ENCODE data around the gene MRPL40. TPM values are rescaled to one million over a fixed set of nuclear protein-coding genes. Genes with fewer than 3 reads are reported as not detected.

The MRPL40 gene
- total and polyA plus RNA-seq, 2 of the 13 experiments (the other 11 are each of a cell fraction or from before 2014, with no cell fraction given): 42.7 to 79.7 TPM

GRCh38 chr22:19430890-19431541, 1.3 kb upstream of the MRPL40 start (continued):
- TF ChIP-seq NFAT5 (CRISPR knock-in tag; IDR thresholded peaks at IDR 0.05) (0 out of 2 replicates have a peak, but pooled peaks have one; percentile 57), ZNF768 (CRISPR knock-in tag; IDR thresholded peaks at IDR 0.05) (peak; percentile 56; the same call in 1 of the 2 replicates), ZBTB3 (CRISPR knock-in tag; IDR thresholded peaks at IDR 0.05; ENCODE audit: borderline replicate concordance, low read depth) (no peak), NAIF1 (CRISPR knock-in tag; IDR thresholded peaks at IDR 0.05; ENCODE audit: borderline replicate concordance) (no peak), TMF1 (CRISPR knock-in tag; IDR thresholded peaks at IDR 0.05; ENCODE audit: low read depth) (no peak), DNMT1 (CRISPR knock-in tag; IDR thresholded peaks at IDR 0.05) (no peak), ZBTB42 (CRISPR knock-in tag; IDR thresholded peaks at IDR 0.05) (no peak), ZNF232 (CRISPR knock-in tag; IDR thresholded peaks at IDR 0.05; ENCODE audit: borderline replicate concordance) (no peak), GPN1 (CRISPR knock-in tag; IDR thresholded peaks at IDR 0.05; ENCODE audit: borderline replicate concordance) (no peak), SRSF9 (IDR thresholded peaks at IDR 0.05; ENCODE audit: borderline replicate concordance, insufficient read depth, low read depth, low read length, poor library complexity, severe bottlenecking) (no peak), POLR2AphosphoS2 (IDR thresholded peaks at IDR 0.05; ENCODE audit: low read depth, low read length) (no peak), ZNF816 (CRISPR knock-in tag; IDR thresholded peaks at IDR 0.05; ENCODE audit: borderline replicate concordance) (no peak)
- TF ChIP-seq, protein P1, sequence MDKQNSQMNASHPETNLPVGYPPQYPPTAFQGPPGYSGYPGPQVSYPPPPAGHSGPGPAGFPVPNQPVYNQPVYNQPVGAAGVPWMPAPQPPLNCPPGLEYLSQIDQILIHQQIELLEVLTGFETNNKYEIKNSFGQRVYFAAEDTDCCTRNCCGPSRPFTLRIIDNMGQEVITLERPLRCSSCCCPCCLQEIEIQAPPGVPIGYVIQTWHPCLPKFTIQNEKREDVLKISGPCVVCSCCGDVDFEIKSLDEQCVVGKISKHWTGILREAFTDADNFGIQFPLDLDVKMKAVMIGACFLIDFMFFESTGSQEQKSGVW (CRISPR knock-in tag; IDR thresholded peaks at IDR 0.05; ENCODE audit: borderline replicate concordance): no peak
- TF ChIP-seq, protein P2, sequence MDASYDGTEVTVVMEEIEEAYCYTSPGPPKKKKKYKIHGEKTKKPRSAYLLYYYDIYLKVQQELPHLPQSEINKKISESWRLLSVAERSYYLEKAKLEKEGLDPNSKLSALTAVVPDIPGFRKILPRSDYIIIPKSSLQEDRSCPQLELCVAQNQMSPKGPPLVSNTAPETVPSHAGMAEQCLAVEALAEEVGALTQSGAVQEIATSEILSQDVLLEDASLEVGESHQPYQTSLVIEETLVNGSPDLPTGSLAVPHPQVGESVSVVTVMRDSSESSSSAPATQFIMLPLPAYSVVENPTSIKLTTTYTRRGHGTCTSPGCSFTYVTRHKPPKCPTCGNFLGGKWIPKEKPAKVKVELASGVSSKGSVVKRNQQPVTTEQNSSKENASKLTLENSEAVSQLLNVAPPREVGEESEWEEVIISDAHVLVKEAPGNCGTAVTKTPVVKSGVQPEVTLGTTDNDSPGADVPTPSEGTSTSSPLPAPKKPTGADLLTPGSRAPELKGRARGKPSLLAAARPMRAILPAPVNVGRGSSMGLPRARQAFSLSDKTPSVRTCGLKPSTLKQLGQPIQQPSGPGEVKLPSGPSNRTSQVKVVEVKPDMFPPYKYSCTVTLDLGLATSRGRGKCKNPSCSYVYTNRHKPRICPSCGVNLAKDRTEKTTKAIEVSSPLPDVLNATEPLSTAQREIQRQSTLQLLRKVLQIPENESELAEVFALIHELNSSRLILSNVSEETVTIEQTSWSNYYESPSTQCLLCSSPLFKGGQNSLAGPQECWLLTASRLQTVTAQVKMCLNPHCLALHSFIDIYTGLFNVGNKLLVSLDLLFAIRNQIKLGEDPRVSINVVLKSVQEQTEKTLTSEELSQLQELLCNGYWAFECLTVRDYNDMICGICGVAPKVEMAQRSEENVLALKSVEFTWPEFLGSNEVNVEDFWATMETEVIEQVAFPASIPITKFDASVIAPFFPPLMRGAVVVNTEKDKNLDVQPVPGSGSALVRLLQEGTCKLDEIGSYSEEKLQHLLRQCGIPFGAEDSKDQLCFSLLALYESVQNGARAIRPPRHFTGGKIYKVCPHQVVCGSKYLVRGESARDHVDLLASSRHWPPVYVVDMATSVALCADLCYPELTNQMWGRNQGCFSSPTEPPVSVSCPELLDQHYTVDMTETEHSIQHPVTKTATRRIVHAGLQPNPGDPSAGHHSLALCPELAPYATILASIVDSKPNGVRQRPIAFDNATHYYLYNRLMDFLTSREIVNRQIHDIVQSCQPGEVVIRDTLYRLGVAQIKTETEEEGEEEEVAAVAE (CRISPR knock-in tag; IDR thresholded peaks at IDR 0.05; ENCODE audit: borderline replicate concordance): no peak
- TF ChIP-seq, protein P3, sequence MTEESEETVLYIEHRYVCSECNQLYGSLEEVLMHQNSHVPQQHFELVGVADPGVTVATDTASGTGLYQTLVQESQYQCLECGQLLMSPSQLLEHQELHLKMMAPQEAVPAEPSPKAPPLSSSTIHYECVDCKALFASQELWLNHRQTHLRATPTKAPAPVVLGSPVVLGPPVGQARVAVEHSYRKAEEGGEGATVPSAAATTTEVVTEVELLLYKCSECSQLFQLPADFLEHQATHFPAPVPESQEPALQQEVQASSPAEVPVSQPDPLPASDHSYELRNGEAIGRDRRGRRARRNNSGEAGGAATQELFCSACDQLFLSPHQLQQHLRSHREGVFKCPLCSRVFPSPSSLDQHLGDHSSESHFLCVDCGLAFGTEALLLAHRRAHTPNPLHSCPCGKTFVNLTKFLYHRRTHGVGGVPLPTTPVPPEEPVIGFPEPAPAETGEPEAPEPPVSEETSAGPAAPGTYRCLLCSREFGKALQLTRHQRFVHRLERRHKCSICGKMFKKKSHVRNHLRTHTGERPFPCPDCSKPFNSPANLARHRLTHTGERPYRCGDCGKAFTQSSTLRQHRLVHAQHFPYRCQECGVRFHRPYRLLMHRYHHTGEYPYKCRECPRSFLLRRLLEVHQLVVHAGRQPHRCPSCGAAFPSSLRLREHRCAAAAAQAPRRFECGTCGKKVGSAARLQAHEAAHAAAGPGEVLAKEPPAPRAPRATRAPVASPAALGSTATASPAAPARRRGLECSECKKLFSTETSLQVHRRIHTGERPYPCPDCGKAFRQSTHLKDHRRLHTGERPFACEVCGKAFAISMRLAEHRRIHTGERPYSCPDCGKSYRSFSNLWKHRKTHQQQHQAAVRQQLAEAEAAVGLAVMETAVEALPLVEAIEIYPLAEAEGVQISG (CRISPR knock-in tag; IDR thresholded peaks at IDR 0.05): no peak
